Common myeloid progenitor, CD34-positive (primary cell): Measurements from ENCODE around the gene SORCS1.

Source experiments
- CTCF ChIA-PET: fragments of 350-600 bp; sonication (Branson Sonifier 250); formaldehyde crosslinking; loops from one replicate; lab custom pipeline; 2021; ENCODE audit warnings: antibody characterized with exemption; lab: Charles Lee
- POLR2A ChIA-PET: fragments of 350-600 bp; sonication (Branson Sonifier 250); formaldehyde crosslinking; loops from one replicate; lab custom pipeline; 2021; ENCODE audit warnings: antibody characterized with exemption; lab: Charles Lee
- DNase-seq, 3 donors: peaks; one replicate each; pipeline versions ENCODE4 v3.0.0 to v3.0.0-alpha.2; 2013
- H3K27ac ChIP-seq, 2 experiments: 1 replicate in 1 of 2; 2 replicates in 1 of 2; pipeline ENCODE4 v1.7.0; 2013; ENCODE audit warnings: inconsistent platforms in 2 of 2, low read length in 2 of 2, mild to moderate bottlenecking in 2 of 2, low read depth in 1 of 2, moderate library complexity in 1 of 2; ENCODE audit not compliant: severe bottlenecking in 2 of 2, insufficient read depth in 1 of 2, poor library complexity in 1 of 2
- H3K27me3 ChIP-seq, 5 experiments: replicated peaks in 2 of 5; 1 replicate in 3 of 5; 2 replicates in 2 of 5; pipeline versions ENCODE4 v1.6.1 to v1.7.0; 2013; ENCODE audit warnings: low read length in 4 of 5, mild to moderate bottlenecking in 2 of 5, moderate library complexity in 2 of 5, inconsistent platforms in 1 of 5; ENCODE audit not compliant: insufficient read depth in 5 of 5, control insufficient read depth in 4 of 5
- H3K36me3 ChIP-seq, 4 experiments: 1 replicate in 2 of 4; 2 replicates in 2 of 4; pipeline versions ENCODE4 v1.6.1 to v1.7.0; 2013; ENCODE audit warnings: low read length in 3 of 4, control low read depth in 1 of 4, mild to moderate bottlenecking in 1 of 4; ENCODE audit not compliant: control insufficient read depth in 4 of 4, insufficient read depth in 4 of 4
- H3K4me1 ChIP-seq, 4 experiments: 1 replicate in 3 of 4; 2 replicates in 1 of 4; pipeline versions ENCODE4 v1.6.1 to v1.7.1; 2013; ENCODE audit warnings: low read length in 3 of 4, mild to moderate bottlenecking in 3 of 4, control low read depth in 1 of 4, inconsistent platforms in 1 of 4, moderate library complexity in 1 of 4; ENCODE audit not compliant: control insufficient read depth in 4 of 4, insufficient read depth in 4 of 4; ENCODE audit errors: control extremely low read depth in 1 of 4
- H3K4me3 ChIP-seq, 7 experiments: 1 replicate in 4 of 7; 2 replicates in 3 of 7; pipeline versions ENCODE4 v1.5.1 to v1.7.0; 2013; ENCODE audit warnings: mild to moderate bottlenecking in 7 of 7, low read length in 6 of 7, moderate library complexity in 6 of 7, inconsistent platforms in 2 of 7, low read depth in 2 of 7, control low read depth in 1 of 7; ENCODE audit not compliant: insufficient read depth in 4 of 7, control insufficient read depth in 1 of 7; ENCODE audit errors: extremely low read depth in 1 of 7
- H3K9me3 ChIP-seq, 5 experiments: 1 replicate in 4 of 5; 2 replicates in 1 of 5; pipeline versions ENCODE4 v1.6.1 to v1.7.1; 2013; ENCODE audit warnings: low read length in 4 of 5, mild to moderate bottlenecking in 2 of 5, inconsistent platforms in 1 of 5, low read depth in 1 of 5, moderate library complexity in 1 of 5; ENCODE audit not compliant: control insufficient read depth in 4 of 5, insufficient read depth in 2 of 5; ENCODE audit errors: control extremely low read depth in 1 of 5
- WGBS: methylation state at CpG from one replicate; pipeline ENCODE4 v1.1.5; 2013; ENCODE audit not compliant: insufficient coverage; 5-methylcytosine and 5-hydroxymethylcytosine counted together

SORCS1 gene

GRCh38 chr10:106566873-106567272, 597.6 kb downstream of the SORCS1 start:
- 94% methylated on average over 3 of the region's 3 CpGs for WGBS
- ChIA-PET POLR2A (no interaction called here), CTCF (no interaction called here)
- H3K36me3 ChIP-seq: no peaks in the 10 kb centered on the region
- H3K9me3 ChIP-seq: no peaks in the 10 kb centered on the region
- DNase-seq: no peak
- H3K27ac ChIP-seq: no peak overlapping the region
- H3K4me1 ChIP-seq: no peaks in the 10 kb centered on the region
- H3K4me3 ChIP-seq: no peak overlapping the region
- peaks cover 0 to 2% (median 0%) of the 10 kb centered on the region in 5 experiments for H3K27me3 ChIP-seq

- ChIA-PET POLR2A (no interaction called here), CTCF (no interaction called here)
- H3K27ac ChIP-seq: no peak overlapping the region
- no peak overlapping the region for H3K4me3 ChIP-seq
- DNase-seq: no peak
- no peaks in the 10 kb centered on the region for H3K9me3 ChIP-seq
- peaks cover 0 to 2% (median 0%) of the 10 kb centered on the region in 5 experiments for H3K27me3 ChIP-seq
- H3K36me3 ChIP-seq: no peaks in the 10 kb centered on the region
- 100% methylated on average over 3 of the region's 3 CpGs for WGBS
- H3K4me1 ChIP-seq: no peaks in the 10 kb centered on the region
Measured at GRCh38 chr10:106565546-106565945, 599.0 kb downstream of the SORCS1 start.

- Histone ChIP-seq H3K9me3 (no peaks in the 10 kb centered on the region), H3K27me3 (no peaks in the 10 kb centered on the region), H3K4me3 (no peak overlapping the region), H3K27ac (no peak overlapping the region), H3K4me1 (no peaks in the 10 kb centered on the region), H3K36me3 (no peaks in the 10 kb centered on the region)
- POLR2A ChIA-PET: no interaction called here
- CTCF ChIA-PET: no interaction called here
- DNase-seq: no peak
- WGBS: 80% methylated on average over 2 of the region's 3 CpGs
Measured at GRCh38 chr10:106563384-106563783, 601.1 kb downstream of the SORCS1 start.

GRCh38 chr10:106560925-106561640, 603.4 kb downstream of the SORCS1 start:
- no peaks in the 10 kb centered on the region for H3K9me3 ChIP-seq
- ChIA-PET CTCF (no interaction called here), POLR2A (no interaction called here)
- no peaks in the 10 kb centered on the region for H3K36me3 ChIP-seq
- no peak overlapping the region for H3K4me3 ChIP-seq
- no peaks in the 10 kb centered on the region for H3K27me3 ChIP-seq
- H3K27ac ChIP-seq: no peak overlapping the region
- no peak for DNase-seq
- H3K4me1 ChIP-seq: no peaks in the 10 kb centered on the region
- WGBS: 100% methylated on average over 2 of the region's 5 CpGs

- no peak overlapping the region for H3K27ac ChIP-seq
- no peaks in the 10 kb centered on the region for H3K36me3 ChIP-seq
- WGBS: 100% methylated on average over 2 of the region's 3 CpGs
- H3K27me3 ChIP-seq: no peaks in the 10 kb centered on the region
- H3K4me1 ChIP-seq: no peaks in the 10 kb centered on the region
- no peak overlapping the region for H3K4me3 ChIP-seq
- H3K9me3 ChIP-seq: no peaks in the 10 kb centered on the region
- ChIA-PET CTCF (no interaction called here), POLR2A (no interaction called here)
- DNase-seq: no peak
Measured at GRCh38 chr10:106559442-106559841, 605.1 kb downstream of the SORCS1 start.

- Histone ChIP-seq H3K4me1 (no peaks in the 10 kb centered on the region), H3K27ac (no peak overlapping the region), H3K4me3 (no peak overlapping the region), H3K27me3 (no peaks in the 10 kb centered on the region), H3K36me3 (no peaks in the 10 kb centered on the region), H3K9me3 (no peaks in the 10 kb centered on the region)
- no peak for DNase-seq
- ChIA-PET CTCF (no interaction called here), POLR2A (no interaction called here)
- 61% methylated on average over 2 of the region's 7 CpGs for WGBS
Measured at GRCh38 chr10:106557951-106558733, 606.4 kb downstream of the SORCS1 start.

GRCh38 chr10:106557053-106557452, 607.5 kb downstream of the SORCS1 start:
- Histone ChIP-seq H3K4me3 (no peak overlapping the region), H3K9me3 (no peaks in the 10 kb centered on the region), H3K36me3 (no peaks in the 10 kb centered on the region), H3K4me1 (no peaks in the 10 kb centered on the region), H3K27ac (no peak overlapping the region), H3K27me3 (no peaks in the 10 kb centered on the region)
- ChIA-PET CTCF (no interaction called here), POLR2A (no interaction called here)
- DNase-seq: no peak
